HG02759 (cell line): ENCODE data around the gene OCLN.
A peak's percentile ranks its signal among the peaks of the same experiment; 100 is the strongest.
"Not testable (repeated sequence)": the region's sequence is repeated elsewhere in the genome, so short reads cannot be mapped to it uniquely, and the experiment has no call there.

Experiments
- ATAC-seq: cut with Tn5 transposase; IDR thresholded peaks from one replicate; pipeline ENCODE4 v1.9.1; 2021; ENCODE audit warnings: mild to moderate bottlenecking, moderate library complexity; ENCODE audit not compliant: unreplicated experiment

Gene OCLN, protein sequence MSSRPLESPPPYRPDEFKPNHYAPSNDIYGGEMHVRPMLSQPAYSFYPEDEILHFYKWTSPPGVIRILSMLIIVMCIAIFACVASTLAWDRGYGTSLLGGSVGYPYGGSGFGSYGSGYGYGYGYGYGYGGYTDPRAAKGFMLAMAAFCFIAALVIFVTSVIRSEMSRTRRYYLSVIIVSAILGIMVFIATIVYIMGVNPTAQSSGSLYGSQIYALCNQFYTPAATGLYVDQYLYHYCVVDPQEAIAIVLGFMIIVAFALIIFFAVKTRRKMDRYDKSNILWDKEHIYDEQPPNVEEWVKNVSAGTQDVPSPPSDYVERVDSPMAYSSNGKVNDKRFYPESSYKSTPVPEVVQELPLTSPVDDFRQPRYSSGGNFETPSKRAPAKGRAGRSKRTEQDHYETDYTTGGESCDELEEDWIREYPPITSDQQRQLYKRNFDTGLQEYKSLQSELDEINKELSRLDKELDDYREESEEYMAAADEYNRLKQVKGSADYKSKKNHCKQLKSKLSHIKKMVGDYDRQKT

DNA sequence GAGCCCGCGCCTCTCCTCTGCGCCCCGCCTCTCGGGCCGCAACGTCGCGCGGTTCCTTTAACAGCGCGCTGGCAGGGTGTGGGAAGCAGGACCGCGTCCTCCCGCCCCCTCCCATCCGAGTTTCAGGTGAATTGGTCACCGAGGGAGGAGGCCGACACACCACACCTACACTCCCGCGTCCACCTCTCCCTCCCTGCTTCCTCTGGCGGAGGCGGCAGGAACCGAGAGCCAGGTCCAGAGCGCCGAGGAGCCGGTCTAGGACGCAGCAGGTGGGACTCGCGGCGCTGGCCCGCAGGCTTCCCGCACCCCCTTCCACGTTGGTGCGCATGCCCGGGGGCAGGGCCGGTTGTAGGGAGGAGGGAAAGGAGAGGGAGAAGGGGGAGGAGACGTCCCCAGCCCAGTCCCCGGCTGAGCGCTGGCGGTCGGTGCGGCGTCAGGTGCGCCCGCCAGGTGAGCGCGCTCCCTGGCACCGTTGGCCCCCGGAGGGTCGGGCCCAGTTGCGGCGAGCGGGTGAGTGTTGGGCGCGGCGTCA lies at the start of gene OCLN:
TSS of gene OCLN (plus strand) at position 400 of the 532 bp plus-strand sequence. CDS start 11,455 bp downstream, outside the sequence.
- ATAC-seq: peak; percentile 55

DNA sequence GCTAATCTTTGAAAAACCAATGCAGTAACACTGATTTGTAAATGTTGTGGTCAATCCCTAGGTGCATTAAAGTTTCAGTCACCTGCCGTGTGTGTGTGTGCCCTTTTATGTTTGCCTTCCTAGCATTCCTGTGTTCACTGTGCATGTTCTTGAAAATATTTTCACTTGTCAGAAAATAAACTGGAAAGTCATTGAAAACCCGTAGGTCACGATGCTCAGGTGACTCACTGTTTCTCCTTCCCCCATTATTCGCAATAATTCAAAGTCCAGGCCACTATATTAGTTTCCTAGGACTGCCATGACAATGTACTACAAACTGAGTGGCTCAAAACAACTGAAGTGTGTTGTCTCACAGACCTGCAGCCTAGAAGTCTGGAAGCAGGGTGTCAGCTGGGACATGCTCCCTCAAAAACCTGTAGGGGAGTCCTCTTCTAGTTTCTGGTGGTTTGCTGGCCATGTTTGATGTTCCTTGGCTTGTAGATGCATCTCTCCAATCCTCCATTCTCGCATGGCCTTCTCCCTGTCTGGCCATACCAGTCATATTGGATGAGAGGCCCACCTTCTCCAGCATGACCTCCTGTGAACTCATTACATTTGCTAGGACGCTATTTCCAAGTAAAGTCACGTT lies 48.3 kb upstream of the OCLN start:
- no peak for ATAC-seq

DNA sequence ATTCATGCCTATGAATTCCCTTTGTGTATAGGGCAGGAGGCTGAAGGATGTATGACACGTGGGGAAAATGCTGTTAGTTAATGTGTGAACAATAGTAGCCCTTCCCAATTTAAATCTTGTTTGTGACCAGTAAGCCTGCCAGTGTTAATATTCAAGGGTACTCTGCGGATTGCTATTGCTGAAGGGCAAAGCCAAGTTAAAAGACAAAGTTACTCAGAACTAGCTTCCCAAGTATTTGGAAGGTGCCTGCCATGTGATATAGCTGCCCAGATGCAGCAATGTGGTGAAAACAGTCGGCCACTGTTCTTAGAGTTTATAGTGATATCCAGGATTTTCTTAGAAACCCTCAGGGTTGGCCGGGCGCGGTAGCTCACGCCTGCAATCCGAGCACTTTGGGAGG lies 43.1 kb upstream of the OCLN start:
- ATAC-seq: no peak

- ATAC-seq: no peak
These were observed 42.5 kb upstream of the OCLN start for GRCh38 chr5:69450116-69450515.

DNA sequence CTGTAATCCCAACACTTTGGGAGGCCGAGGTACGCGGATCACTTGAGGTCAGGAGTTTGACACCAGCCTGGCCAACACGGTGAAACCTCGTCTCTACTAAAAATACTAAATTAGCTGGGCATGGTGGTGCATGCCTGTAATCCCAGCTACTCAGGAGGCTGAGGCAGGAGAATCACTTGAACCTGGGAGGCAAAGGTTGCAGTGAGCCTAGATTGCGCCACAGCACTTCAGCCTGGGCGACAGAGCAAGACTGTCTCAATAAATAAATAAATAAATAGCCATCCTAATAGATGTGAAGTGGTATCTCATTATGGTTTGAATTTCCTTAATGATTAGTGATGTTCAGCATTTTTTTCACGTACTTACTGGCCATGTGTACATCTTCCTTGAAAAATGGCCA lies 42.1 kb upstream of the OCLN start:
- ATAC-seq: not testable (repeated sequence)

- ATAC-seq: no peak
These were observed 40.5 kb upstream of the OCLN start for GRCh38 chr5:69451941-69452647.

- ATAC-seq: not testable (repeated sequence)
These were observed 39.1 kb upstream of the OCLN start for GRCh38 chr5:69453487-69453886.

GRCh38 chr5:69454460-69455249 lies 37.9 kb upstream of the OCLN start:
- ATAC-seq: no peak

GRCh38 chr5:69455428-69455988 lies 37.1 kb upstream of the OCLN start:
- ATAC-seq: not testable (repeated sequence)

- ATAC-seq: no peak
These were observed 30.4 kb upstream of the OCLN start for GRCh38 chr5:69462170-69462569.

DNA sequence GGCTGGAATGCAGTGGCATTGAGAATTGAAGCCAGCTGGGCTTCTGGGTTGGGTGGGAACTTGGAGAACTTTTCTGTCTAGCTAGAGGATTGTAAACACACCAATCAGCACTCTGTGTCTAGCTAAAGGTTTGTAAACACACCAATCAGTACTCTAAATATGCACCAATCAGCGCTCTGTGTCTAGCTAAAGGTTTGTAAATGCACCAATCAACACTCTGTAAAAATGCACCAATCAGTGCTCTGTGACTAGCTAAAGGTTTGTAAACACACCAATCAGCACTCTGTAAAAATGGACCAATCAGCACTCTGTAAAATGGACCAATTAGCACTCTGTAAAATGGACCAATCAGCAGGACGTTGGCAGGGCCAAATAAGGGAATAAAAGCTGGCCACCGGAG lies 26.2 kb upstream of the OCLN start:
- ATAC-seq: not testable (repeated sequence)

DNA sequence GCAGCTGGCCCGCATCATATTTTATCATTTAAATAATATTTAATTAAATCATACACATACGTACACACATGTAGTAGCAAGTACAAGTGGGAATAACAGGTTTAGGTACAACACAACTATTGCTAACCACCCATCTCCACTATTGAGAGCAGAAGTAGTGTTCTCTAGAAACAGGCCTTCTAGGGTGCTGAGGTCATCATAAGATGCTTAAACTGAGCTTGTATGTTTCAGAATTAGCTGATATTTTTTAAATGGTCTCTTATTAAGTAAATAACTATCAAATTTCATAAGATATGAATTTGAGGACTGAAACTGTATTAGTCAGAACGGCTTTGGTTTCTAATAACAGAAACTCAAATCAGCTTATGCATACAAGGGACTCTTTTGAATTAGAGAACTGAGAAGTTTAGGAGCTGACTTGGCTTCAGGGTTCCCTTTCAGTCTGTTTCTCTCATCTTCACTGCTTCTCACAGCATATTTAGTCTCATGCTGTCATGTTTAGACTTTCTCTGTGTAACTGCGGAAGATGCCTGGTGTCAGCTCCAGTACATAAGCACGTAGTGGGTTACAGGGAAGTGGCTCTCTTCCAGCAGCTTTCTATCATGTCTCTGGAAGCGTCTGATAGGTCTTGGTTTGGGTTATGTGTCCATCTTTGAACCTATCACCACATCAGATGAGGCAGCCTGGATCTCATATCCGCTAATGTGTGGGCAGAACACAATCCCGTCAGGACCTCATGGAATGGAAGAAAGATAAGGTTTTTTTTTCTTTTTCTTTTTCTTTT lies 25.0 kb upstream of the OCLN start:
- peak; percentile 90 for ATAC-seq

GRCh38 chr5:69468631-69469030 lies 24.0 kb upstream of the OCLN start:
- no peak for ATAC-seq

DNA sequence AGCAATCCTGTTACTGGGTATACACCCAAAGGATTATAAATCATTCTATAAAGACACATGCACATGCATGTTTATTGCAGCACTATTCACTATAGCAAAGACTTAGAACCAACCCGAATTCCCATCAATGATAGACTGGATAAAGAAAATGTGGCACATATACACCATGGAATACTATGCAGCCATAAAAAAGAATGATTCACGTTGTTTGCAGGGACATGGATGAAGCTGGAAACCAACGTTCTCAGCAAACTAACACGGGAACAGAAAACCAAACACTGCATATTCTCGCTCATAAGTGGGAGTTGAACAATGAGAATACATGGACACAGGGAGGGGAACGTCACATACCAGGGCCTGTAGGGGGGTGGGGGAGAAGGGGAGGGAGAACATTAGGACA lies 21.1 kb upstream of the OCLN start:
- ATAC-seq: not testable (repeated sequence)

- ATAC-seq: not testable (repeated sequence)
These were observed 20.0 kb upstream of the OCLN start for GRCh38 chr5:69472535-69473143.

DNA sequence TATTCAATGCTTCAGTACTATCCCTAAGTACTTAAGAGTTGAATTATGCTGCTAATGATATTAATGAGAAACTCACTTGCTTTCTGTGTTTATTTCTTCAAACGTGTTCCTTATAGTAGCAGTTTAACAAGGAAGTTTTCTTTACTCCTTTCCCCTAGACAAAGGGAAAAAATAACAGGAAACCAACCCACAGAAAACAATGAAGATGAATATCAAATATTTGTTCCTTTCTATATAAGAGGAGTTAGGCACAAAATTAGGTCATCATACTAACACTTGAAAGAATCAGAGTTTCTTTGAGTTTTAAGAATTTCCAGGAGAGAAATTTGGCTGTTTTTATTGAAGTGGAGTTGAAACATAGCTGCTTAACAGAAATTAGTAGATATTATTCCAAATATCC lies 15.4 kb upstream of the OCLN start:
- no peak for ATAC-seq

- not testable (repeated sequence) for ATAC-seq
These were observed 14.3 kb upstream of the OCLN start for GRCh38 chr5:69478296-69478695.

DNA sequence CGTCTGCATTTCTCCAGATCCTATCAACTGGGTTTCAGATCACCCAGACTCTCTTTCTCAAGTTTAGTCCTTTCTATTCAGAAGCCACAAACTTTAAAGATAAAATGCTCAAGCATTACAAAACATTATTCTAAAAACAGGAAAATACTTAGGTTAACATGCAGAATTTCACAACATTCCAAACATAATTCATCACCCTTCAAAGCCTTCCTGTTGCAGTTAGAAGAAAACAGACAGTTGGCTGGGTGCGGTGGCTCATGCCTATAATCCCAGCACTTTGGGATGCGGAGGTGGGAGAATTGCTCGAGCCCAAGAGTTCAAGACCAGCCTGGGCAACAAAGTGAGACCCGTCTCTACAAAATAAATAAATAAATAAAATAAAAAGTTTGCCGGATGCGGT lies 7.7 kb upstream of the OCLN start:
- ATAC-seq: no peak

DNA sequence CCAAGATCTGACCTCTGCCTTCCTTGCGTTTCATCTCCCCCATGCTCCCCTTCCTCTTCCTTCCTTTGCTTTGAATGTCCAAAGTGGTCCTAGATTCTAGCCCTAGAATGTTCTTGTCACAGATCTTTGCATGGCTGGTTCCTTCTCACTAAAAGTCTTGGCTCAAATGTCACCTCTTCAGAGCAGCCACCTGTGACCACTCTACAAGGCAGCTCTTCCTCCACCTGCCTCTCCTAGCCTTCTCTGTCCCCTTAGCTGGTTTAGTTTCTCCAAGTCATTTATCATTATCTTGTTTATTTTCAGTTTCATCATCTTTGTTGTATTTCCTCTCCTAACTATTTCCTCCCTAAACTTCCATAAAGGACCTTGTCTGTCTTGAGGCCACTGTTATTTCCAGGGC lies 7.1 kb upstream of the OCLN start:
- ATAC-seq: no peak
